ENCODE measurements around the gene BSG. TPM values are rescaled to one million over a fixed set of nuclear protein-coding genes. Genes with fewer than 3 reads are reported as not detected.
"Not testable (repeated sequence)": the region's sequence is repeated elsewhere in the genome, so short reads cannot be mapped to it uniquely, and the experiment has no call there.

The BSG gene
- total RNA-seq, 1 experiment from 2014 or later: 323 TPM

- Histone ChIP-seq H3K9me3 (no peaks in the 10 kb centered on the region), H3K36me3 (no peaks in the 10 kb centered on the region), H3K27me3 (peaks cover 5% of the 10 kb centered on the region), H3K4me3 (no peak overlapping the region)
- DNase-seq: no peak
These were observed 18.3 kb downstream of the BSG start for GRCh38 chr19:590750-591098.

DNA sequence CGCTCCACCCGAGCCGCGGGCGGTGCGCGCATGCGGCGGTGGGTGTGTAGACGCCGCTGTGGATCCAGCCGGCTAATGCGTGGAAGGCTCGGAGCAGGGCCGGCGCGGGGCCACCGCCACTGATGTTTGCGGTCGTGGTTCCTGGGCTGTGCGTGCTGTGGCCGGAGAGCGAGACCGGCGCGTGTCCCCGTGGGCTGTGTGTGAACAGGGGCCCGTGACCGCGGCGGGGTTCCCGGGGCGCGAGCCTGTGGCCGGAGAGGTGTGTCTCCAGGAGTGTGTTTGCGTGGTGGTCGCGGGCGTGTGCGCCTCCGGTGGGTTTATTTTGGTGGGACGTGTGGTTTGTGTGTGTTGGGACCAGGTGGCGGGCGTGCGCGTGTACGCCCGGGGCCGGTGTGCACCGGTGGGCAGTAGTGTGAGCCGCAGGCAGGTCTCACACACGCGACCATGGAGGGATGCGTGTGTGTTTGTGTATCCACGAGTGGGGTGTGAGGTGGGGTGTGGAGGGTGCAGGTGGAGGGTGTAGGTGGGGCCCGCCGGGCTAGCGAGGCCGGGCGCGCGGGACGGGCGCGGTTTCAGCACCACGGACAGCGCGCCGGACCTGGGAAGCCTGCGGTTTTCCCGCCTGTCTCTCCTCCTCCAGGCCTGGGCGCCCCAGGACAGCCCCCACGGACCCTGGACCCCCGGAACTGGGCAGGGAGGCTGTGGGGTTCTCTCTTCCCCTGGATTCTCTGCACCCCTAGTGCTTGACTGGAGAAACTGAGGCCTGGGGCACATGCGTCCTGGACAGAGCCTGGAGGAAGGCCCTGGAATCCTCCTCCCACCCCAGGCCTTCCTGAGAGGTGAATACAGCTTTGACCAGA, 18.9 kb downstream of the BSG start:
- Histone ChIP-seq H3K4me3 (no peak overlapping the region), H3K36me3 (no peaks in the 10 kb centered on the region)
- no peak for DNase-seq

GRCh38 chr19:592101-592500, 19.7 kb downstream of the BSG start:
- H3K27me3 ChIP-seq: peaks cover 5% of the 10 kb centered on the region
- H3K36me3 ChIP-seq: no peaks in the 10 kb centered on the region
- DNase-seq: no peak
- no peaks in the 10 kb centered on the region for H3K9me3 ChIP-seq
- no peak overlapping the region for H3K4me3 ChIP-seq

More for the DNA sequence above, 18.9 kb downstream of the BSG start:
- H3K9me3 ChIP-seq: no peaks in the 10 kb centered on the region
- peaks cover 5% of the 10 kb centered on the region for H3K27me3 ChIP-seq

DNA sequence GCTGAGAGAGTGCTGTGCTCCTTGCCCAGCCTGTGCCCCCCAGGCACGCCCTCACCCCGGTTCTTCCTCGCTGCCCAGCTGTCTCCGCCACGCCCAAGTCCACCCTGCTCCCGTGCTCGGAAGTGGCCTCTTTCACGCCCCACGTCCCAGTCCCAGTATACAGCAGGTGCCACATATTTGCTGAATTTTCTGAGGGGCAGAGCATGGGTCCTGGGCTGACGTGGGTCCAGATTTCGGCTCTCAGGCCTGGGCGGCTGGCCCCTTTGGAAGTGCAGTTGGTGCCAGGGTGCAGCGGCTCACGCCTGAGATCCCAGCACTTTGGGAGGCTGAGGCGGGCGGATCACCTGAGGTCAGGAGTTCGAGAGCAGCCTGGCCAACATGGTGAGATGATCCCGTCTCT, 20.7 kb downstream of the BSG start:
- DNase-seq: no peak
- no peaks in the 10 kb centered on the region for H3K36me3 ChIP-seq
- peaks cover 5% of the 10 kb centered on the region for H3K27me3 ChIP-seq
- H3K9me3 ChIP-seq: no peaks in the 10 kb centered on the region
- no peak overlapping the region for H3K4me3 ChIP-seq

- H3K9me3 ChIP-seq: no peaks in the 10 kb centered on the region
- H3K4me3 ChIP-seq: no peak overlapping the region
- DNase-seq: no peak
- H3K36me3 ChIP-seq: no peaks in the 10 kb centered on the region
- peaks cover 5% of the 10 kb centered on the region for H3K27me3 ChIP-seq
These were observed 21.1 kb downstream of the BSG start for GRCh38 chr19:593505-593904.

- H3K36me3 ChIP-seq: no peaks in the 10 kb centered on the region
- DNase-seq: no peak
- H3K27me3 ChIP-seq: peaks cover 5% of the 10 kb centered on the region
- no peak overlapping the region for H3K4me3 ChIP-seq
- H3K9me3 ChIP-seq: no peaks in the 10 kb centered on the region
These were observed 22.0 kb downstream of the BSG start for GRCh38 chr19:594265-594870.

DNA sequence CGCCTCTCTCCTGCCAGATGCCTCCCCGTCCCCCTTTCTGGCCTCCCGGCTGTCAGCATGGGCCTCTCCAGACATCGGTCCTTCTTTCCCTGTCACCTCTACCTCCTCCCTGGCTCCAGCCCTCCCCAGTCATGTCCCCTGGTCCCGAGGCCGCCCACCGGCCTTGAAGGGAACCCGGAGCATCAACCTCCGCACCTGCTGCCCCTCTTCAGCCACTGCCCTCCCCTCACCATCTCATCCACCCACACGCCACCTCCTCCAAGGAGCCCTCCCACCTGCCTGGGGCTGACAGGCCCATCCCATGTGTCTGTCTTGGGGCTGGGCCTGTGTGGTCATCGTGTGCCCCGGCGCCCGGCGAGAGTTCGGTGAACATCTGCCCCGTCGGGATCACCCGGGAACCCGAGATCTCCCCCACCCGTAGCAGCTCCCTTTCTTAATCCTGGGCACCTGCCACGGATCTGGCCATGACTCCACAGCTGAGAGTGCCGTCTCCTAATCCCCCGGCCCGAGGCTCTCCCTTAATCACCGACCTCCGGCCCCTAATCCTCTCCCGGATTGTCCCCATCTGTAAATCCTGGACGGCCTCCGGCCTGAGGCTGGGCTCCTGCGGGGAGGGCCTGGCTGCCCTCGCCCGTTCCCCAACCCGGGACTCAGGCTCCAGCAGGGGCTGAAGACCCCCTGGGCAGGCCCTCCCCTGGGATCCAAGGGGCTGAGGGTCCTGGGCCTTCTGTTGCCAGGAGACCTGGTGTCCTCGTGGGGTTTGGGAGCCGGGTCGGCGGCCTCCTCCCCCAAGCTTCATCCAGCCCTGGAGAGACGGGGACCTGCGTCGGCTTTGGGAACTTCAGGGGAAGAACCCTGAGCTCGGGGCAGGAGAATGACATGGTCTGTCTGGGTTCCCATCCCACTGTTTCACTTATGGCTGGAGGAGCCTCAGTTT, 23.2 kb downstream of the BSG start:
- no peak for DNase-seq
- H3K36me3 ChIP-seq: no peaks in the 10 kb centered on the region
- H3K4me3 ChIP-seq: no peak overlapping the region
- no peaks in the 10 kb centered on the region for H3K9me3 ChIP-seq
- peaks cover 5% of the 10 kb centered on the region for H3K27me3 ChIP-seq

DNA sequence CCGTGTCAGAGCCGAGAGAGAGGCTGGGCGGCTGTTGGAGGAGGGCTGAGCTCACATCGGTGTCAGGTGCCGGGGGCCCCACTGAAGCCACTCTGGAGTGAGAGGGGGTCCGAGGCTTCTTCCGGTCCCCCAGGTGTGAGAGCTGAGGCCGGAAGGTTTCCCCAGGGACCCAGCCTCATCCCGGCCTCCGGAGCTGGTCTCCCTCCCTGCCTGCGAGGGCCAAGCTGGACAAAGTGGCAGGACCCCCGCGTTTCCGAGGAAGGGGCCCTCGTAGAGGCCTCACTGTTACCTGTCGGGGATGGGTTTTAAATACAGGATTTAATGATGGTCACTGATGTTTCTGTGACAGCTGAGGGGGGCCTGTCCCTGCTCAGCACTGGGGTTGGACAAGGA, 23.9 kb downstream of the BSG start:
- Histone ChIP-seq H3K27me3 (peaks cover 2% of the 10 kb centered on the region), H3K9me3 (no peaks in the 10 kb centered on the region), H3K4me3 (no peak overlapping the region), H3K36me3 (no peaks in the 10 kb centered on the region)
- DNase-seq: no peak

GRCh38 chr19:597406-598315, 25.3 kb downstream of the BSG start:
- H3K4me3 ChIP-seq: no peak overlapping the region
- DNase-seq: no peak
- H3K27me3 ChIP-seq: no peaks in the 10 kb centered on the region
- no peaks in the 10 kb centered on the region for H3K36me3 ChIP-seq
- H3K9me3 ChIP-seq: no peaks in the 10 kb centered on the region

- Histone ChIP-seq H3K9me3 (no peaks in the 10 kb centered on the region), H3K27me3 (no peaks in the 10 kb centered on the region), H3K4me3 (no peak overlapping the region), H3K36me3 (no peaks in the 10 kb centered on the region)
- DNase-seq: no peak
These were observed 28.9 kb downstream of the BSG start for GRCh38 chr19:601310-601709.

DNA sequence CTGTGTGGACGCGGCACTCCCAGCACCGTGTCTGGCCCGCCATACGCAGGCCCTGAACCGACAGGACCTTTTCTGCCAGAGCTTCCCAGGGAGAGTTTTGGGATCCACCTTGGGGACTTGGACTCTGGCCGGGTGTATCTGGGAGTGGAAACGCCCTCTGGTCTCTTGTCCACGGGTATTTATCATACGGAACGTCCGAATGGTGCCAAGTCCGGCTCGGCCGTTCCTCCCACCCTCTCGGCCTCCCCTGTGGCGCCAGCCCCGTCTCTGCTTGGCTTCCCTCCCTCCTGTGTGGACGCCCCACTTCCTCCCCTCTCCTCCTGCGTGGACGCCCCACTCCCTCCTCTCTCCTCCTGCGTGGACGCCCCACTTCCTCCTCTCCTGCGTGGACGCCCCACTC, 29.4 kb downstream of the BSG start:
- no peaks in the 10 kb centered on the region for H3K27me3 ChIP-seq
- H3K36me3 ChIP-seq: no peaks in the 10 kb centered on the region
- H3K4me3 ChIP-seq: no peak overlapping the region
- no peak for DNase-seq
- H3K9me3 ChIP-seq: no peaks in the 10 kb centered on the region

DNA sequence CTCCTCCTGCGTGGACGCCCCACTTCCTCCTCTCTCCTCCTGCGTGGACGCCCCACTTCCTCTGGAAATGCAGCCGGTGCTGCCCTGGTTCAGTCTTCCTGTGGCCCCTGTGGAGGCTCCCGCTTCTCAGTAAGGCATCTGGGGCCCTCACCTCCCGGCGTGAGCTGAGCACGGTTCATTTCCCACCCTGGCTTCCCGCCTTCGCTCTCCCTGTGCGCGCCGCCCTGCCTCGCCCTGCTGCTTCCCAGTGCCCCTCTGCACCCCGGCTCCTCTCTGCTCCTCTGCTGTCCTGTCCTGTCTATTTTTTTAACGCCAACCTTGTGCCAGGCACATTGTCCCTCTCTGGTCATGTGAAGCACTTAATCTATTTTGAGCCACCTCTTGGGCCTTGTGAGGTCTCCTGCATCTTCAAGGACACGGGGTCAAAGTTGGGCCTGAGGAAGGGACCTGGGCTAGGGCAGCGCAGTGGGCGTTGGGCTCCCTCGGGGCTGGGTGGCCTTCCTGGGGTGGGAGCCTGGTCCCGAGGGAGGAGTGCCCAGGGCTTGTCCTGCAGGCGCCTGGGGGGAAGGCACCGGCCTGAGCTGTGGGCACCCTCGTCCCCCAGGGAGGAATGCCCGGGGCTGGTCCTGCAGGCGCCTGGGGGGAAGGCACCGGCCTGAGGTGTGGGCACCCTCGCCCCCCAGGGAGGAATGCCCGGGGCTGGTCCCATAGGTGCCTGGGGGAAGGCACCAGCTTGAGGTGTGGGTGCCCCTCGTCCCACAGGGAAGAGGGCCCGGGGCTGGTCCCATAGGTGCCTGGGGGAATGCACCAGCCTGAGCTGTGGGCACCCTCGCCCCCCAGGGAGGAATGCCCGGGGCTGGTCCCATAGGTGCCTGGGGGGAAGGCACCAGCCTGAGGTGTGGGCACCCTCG, 30.2 kb downstream of the BSG start:
- H3K27me3 ChIP-seq: no peaks in the 10 kb centered on the region
- H3K36me3 ChIP-seq: no peaks in the 10 kb centered on the region
- no peak overlapping the region for H3K4me3 ChIP-seq
- no peak for DNase-seq
- H3K9me3 ChIP-seq: no peaks in the 10 kb centered on the region

DNA sequence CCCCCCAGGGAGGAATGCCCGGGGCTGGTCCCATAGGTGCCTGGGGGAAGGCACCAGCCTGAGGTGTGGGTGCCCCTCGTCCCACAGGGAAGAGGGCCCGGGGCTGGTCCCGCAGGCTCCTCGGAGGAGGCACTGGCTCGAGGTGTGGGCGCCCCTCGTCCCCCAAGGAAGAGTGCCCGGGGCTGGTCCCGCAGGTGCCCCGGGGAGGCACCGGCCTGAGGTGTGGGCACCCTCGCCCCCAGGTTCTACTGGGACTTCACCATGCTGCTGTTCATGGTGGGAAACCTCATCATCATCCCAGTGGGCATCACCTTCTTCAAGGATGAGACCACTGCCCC, 30.9 kb downstream of the BSG start:
- not testable (repeated sequence) for H3K36me3 ChIP-seq, H3K4me3 ChIP-seq, H3K9me3 ChIP-seq, H3K27me3 ChIP-seq, DNase-seq

DNA sequence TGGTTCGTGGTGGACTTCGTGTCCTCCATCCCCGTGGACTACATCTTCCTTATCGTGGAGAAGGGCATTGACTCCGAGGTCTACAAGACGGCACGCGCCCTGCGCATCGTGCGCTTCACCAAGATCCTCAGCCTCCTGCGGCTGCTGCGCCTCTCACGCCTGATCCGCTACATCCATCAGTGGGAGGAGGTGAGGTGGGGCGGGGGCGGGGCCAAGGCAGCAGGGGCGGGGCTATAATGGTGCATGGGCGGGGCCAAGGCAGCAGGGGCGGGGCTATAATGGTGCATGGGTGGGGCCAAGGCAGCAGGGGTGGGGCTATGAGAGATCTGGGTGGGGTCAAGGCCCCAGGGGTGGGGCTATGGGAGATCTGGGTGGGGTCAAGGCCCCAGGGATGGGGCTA, 31.4 kb downstream of the BSG start:
- DNase-seq, H3K27me3 ChIP-seq, H3K4me3 ChIP-seq, H3K9me3 ChIP-seq, H3K36me3 ChIP-seq: not testable (repeated sequence)

DNA sequence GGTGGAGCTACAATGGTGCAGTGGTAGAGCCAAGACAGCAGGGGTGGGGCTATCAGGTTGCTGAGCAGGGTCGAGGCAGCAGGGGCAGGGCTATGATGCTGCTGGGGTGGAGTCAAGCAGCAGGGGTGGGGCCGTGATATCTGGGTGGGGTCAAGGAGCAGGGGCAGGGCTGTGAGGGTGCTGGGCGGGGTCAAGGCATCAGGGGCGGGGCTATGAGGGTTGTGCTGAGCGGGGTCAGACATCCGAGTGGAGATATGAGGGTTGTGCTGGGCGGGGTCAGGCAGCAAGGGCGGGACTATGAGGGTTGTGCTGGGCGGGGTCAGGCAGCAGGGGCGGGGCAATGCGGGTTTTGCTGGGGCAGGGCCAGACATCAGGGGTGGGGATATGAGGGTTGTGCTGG, 32.0 kb downstream of the BSG start:
- no peak overlapping the region for H3K4me3 ChIP-seq
- no peaks in the 10 kb centered on the region for H3K36me3 ChIP-seq
- H3K9me3 ChIP-seq: no peaks in the 10 kb centered on the region
- no peak for DNase-seq
- H3K27me3 ChIP-seq: no peaks in the 10 kb centered on the region
